Kidney tubule cell (primary cell): ENCODE data around the gene ATRN.
"Not testable (repeated sequence)": the region's sequence is repeated elsewhere in the genome, so short reads cannot be mapped to it uniquely, and the experiment has no call there.

Experiments used
- DNase-seq: peaks from one replicate; pipeline ENCODE4 v3.0.0-alpha.2; 2018; ENCODE audit warnings: low spot score

Gene ATRN

DNA sequence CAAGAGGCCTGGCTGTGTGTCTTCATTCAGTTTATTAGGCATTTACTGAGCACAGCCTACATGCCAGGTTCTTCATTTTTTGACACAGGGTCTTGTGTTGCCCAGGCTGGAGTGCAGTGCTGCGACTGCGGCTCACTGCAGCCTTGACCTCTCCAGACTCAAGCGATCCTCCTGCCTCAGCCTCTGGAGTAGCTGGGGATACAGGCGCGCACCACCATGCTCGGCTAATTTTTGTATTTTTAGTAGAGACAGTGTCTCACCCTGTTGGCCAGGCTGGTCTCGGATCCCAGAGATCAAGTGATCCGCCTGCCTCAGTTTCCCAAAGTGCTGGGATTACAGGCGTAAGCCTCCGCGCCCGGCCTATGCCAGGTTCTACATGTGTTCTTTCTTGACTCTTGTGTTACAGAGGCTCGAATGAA, 601 bp upstream of the ATRN start:
- no peak for DNase-seq

DNA sequence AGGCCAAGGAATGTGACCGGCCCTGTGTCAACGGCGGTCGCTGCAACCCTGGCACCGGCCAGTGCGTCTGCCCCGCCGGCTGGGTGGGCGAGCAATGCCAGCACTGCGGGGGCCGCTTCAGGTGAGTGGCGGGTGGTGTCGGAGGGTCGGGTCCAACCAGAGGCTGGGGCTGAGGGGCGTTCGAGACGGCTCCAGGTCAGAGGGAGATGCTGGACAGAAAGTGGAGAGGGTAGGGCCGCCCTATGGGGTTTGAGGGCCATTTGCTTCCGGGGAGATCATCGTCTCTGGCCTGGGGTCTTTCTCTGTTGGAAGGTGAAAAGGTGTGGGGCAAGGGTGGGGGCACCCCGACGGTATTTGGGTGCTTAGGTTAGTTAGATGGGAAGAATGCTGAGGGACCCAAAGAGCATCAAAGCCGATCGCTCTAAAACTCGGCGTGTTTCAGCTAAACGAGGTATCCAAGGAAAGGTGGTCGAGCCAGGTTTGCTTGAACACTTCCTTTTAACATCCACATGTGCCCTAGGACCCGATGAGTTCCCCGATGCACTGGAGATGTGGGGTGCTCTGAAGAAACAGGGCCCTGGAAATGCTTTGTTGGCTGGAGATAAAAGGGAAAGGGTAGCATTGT, 691 bp downstream of the ATRN start:
- no peak for DNase-seq

DNA sequence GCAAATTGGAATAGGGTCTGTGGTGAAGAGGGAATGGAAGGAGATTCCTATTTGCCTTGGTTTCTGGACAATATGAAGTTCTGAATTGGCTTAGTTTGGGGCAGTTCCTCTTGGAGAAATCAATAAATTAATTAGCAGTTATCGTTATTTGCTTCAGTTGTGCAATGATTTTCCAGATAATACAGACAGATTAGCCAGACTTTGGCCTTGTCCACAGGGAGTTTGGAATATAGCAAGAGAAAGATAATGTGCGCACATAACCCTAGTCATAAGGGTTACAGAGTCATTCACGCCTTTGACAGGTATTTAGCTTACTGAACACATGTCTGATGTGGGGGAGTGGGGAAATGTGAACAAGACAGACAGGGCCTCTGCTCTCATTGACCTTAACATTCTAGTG, 1.3 kb downstream of the ATRN start:
- DNase-seq, result no peak

DNA sequence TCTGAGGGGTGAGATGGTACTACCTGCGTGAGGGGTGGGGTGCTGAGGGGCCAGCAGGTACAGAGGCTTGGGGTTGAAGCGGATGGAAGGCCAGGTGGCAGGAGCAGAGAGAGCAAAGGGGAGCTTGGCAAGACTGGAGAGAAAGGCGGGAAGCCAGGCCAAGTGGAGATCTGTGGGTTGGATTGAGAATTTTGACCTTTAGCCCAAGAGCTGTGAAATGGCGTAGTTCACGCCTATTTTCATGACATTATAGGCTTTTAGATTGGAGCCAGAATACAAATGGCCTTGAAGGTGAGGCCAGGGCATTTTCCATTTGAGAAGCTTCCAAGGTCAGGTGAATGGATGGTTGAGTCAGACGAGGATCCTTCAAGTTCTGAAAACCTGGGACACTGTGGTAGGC, 2.5 kb downstream of the ATRN start:
- DNase-seq, result no peak

DNA sequence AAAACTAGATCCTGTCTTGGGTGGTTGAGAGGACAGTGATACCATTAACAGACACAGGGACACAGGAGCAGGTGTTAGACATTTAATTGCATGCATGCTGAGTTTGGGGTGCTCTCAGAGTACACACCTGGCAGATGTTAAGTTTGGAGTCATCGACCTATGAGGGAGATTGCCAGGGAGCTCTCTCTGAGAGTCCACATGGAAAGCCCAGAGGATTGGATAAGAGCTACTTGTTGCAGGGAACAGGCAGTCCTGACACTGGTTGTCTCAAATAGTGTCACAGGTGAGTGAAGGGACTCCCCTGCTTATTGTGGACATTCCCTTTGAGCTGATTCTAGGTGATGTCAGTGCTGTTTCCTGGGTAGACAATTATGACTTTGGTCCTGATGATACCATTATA, 3.1 kb downstream of the ATRN start:
- DNase-seq, result no peak

DNA sequence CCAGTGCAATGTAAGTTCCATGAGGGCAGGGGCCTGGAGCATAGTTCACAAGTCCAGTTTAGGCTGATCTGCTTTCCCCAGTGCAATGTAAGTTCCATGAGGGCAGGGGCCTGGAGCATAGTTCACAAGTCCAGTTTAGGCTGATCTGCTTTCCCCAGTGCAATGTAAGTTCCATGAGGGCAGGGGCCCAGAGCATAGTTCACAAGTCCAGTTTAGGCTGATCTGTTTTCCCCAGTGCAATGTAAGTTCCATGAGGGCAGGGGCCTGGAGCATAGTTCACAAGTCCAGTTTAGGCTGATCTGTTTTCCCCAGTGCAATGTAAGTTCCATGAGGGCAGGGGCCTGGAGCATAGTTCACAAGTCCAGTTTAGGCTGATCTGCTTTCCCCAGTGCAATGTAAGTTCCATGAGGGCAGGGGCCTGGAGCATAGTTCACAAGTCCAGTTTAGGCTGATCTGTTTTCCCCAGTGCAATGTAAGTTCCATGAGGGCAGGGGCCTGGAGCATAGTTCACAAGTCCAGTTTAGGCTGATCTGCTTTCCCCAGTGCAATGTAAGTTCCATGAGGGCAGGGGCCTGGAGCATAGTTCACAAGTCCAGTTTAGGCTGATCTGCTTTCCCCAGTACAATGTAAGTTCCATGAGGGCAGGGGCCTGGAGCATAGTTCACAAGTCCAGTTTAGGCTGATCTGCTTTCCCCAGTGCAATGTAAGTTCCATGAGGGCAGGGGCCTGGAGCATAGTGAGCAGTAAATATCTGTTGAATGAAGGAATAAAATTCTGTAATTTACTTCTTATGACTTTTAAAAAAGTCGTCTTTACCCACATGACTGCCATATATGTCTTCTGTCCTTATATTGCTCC, 6.4 kb downstream of the ATRN start:
- not testable (repeated sequence) for DNase-seq

DNA sequence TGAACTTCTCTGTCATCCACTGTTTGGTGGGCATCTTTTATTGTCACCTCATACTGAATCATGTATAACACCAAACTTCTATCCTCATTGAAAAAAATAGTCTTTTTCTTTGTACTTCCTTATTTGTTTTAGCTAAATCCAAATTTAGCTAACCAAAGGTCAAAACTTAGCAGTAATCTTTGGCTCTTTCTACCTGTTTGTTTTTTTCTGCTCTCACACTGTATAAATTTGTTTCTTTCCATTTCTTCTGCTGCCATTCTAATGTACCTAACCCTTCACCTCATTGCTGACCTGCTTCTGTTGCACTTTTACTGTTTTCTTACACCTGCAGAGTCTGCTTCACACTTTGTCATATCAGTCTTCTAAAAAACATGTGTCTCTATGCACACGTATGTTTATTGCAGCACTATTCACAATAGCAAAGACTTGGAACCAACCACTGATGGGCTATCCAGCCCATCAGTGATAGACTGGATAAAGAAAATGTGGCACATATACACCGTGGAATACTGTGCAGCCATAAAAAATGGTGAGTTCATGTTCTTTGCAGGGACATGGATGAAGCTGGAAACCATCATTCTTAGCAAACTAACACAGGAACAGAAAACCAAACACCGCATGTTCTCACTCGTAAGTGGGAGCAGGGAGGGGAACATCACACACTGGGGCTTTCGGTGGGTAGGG, 7.2 kb downstream of the ATRN start:
- DNase-seq, result no peak

DNA sequence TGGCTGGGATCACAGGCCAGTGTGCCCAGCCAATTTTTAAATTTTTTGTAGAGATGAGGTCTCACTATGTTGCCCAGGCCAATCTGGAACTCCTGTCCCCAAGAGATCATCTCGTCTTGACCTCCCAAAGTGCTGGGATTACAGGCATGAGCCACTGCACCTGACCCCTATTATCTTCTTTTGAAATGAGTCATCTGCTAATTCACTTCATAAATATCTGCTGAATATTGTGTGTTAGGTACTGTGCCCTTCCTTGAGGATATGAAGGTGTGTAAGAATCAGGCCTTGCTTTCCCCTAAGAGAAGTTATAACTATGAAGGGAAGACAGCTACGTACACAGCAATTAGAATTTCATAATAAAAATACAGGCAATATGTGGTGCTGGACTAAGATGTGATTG, 8.2 kb downstream of the ATRN start:
- DNase-seq, result no peak

DNA sequence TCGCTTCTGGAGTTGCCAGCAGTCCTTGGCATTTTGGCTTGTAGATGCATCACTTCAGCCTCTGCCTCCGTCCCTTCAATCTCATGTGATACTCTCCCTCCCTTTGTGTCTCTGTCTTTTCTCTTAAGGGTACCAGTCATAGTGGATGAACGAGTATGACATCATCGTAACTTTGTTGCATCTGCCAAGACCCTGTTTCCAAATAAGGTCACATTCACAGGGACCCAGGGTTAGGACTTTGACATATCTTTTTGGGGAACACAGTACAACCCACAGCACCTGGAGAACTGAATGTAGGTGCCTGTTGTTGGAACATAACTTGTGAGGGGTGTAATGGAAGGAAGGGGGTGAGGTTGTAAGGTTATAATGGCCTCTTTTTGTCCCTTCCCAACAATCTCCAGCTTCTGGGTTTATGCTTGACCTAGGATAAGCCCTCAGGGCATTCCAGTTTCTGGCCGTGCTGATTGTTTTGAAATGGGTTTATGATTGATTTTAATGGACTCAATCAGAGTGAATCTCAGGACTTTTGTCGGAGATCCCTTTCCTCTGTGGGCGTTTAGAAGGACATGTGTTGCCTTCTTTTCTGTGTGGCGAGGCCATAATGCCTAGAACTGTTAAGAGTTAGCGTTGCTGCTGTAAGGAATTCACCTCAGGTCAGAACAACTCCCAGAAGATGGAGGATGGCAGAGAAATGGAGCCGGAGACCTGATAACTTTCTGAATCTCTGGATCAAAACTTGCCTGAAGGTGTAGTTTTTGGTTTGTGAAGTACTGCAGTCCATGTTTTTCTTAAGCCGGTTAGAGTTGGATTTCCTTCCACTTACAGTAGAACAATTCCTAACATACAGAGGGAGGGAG, 9.2 kb downstream of the ATRN start:
- no peak for DNase-seq

DNA sequence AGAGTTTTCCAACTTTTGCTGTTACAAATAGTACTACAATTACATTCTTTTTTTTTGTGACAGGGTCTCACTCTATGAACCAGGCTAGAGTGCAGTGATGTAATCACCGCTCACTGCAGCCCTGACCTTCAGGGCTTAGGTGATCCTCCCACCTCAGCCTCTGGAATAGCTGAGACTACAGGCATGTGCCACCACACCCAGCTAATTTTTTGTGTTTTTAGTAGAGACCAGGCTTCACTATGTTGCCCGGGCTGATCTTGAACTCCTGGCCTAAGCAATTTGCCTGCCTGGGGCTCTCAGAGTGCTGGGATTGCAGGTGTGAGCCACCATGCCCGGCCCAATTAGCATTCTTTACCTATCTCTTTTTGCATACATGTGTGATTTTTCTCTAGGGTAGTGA, 12.5 kb downstream of the ATRN start:
- DNase-seq, result no peak

DNA sequence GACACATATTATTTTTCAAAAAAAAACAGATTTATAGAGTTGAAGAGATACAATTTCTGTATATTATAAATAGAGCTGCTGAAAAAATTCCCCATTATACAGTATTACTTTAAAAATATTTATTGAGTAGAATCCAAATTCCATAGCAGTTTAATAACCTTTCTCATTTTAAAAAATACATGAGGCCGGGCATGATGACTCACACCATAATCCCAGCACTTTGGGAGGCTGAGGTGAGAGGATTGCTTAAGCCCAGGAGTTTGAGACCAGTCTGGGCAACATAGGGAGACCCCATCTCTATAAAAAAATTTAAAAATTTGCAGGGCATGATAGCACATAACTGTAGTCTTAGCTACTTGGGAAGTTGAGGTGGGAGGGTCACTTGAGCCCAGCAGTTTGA, 13.0 kb downstream of the ATRN start:
- no peak for DNase-seq

DNA sequence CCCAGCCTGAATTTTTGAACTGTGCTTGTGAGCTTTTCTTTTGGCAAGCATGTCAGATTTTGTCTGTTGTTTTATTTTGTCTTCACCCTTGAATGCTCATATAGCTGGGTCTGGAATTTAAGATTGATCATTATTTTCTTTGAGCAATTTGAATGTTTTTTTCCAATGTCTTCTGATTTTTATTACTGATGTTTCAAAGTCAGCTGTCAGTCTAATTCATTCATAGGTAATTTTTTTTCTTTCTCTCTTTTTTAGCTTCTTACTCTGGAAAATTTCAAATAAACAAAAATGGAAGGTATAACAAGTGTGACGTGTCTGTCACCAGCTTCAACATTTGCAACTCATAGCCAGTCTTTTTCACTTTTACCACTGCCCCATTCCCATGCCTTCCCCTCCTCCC, 15.1 kb downstream of the ATRN start:
- DNase-seq, result no peak

DNA sequence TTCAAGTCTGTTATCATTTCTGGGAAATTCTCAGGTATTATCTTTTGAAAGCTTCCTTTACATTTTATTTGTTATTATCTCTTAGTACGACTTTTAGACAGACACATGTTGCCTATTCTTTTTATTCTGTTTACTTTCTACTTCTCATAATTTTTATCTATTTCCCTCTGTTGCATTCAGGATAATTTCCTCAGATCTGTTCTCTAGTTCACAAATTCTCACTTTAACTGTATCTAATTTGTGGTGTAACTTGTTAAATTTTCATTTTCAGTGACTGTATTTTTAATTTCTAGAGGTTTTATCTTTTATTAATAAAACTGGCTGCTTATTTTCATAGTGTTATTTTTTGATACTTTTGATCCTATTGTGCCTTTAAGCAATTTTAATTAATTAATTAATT, 16.0 kb downstream of the ATRN start:
- DNase-seq, result no peak

DNA sequence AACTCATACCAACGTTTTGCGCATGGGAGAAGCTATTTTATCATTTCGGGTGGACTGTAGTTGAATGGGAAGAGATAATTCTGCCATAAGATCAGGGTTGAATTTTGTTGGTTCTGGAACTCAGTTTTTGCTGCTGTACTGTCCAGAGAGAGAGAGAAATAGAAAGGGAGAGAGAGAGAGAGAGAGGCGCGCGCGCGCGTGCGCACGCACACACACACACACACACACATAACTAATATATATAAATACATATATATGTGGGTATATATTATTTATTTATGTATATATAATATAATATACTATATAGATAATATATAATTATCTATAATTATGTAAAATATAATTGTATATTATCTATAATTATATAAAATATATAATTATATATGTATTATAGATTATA, 21.9 kb downstream of the ATRN start:
- DNase-seq, result no peak

DNA sequence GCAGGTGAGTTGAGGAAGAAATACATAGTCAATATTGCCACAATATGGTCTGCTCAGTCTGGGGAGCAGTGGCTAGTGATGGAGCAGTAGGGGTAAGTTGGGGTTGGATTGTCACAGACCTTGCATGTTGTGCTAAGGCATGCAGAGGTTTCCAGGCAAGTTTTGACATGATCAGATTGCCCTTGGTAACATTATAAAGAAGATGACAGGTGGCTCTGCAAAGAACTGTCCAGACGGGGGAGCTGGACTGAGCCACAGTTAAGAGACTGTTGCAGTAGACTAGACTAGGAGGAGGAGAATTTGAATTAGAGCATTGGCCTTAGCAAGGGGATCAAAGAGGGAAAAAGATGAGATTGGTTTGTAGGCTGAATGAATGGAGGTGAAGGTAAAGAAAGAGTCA, 23.4 kb downstream of the ATRN start:
- DNase-seq, result no peak

DNA sequence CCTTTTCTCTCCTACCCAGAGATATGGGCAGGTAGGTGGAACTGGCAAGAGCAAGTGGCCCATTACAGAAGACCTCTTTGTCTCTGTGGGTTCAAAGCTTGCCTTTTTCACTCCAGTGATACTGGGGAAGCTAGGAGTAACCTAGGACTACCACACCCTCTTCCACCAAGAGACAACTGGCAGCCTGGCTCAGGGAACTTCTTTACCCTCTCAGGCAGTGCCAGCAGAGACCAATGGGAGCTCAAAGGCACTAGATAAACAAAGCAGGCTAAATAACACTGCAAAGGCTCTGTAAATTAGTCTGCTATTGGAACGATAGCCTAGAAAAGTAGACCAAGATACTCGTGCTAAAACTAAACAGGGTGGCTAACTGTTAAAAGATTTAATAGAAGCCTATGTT, 32.1 kb downstream of the ATRN start:
- no peak for DNase-seq

DNA sequence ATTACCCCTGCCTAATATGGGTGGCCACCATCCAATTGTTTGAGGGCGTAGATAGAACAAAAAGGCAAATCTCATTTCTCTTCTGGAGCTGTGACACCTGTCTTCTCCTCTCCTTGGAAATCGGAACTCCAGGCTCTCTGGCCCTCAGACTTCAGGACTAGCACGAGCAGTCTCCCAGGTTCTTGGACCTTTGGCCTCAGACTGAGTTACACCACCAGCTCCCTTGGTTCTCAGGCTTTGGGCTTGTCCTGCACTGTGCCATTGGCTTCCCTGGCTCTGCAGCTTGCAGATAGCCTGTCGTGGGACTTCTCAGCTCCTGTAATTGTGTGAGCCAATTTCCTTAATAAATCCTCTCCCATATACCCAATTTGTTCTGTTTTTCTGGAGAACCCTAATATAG, 34.3 kb downstream of the ATRN start:
- no peak for DNase-seq

DNA sequence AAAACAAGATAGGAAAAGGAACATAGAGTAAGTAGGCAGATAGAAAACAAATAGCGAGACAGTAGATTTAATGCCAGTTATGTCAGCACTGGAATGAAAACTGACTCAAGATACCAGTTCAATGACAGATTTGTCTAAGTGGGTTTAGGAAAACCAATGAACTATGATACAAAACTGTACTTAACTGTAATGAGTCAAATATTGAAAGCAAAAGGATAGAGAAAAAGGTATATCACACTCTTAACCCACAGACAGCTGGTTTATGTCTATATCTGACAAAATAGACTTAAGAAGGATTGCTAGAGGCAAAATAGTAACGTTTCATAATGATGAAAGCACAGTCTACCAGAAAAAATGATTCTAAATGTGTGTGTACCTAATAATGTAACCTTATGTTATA, 38.2 kb downstream of the ATRN start:
- no peak for DNase-seq

DNA sequence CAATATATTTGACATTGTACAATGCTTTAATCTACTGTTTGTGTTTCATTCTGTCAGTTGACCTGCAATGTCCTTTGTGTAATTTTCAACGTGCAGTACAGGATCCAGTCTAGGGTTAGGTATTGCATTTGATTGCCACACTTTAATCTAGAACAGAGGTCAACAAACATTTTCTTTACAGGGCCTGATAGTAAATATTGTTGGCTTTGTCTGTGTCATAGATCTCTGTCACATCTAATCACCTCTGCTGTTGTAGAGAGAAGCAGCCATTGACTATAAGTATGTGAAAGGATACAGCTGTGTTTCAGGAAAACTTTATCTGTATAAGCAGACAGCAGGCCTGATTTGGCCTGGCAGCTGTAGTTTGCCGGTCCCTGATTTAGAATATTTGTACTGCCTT, 39.3 kb downstream of the ATRN start:
- no peak for DNase-seq

DNA sequence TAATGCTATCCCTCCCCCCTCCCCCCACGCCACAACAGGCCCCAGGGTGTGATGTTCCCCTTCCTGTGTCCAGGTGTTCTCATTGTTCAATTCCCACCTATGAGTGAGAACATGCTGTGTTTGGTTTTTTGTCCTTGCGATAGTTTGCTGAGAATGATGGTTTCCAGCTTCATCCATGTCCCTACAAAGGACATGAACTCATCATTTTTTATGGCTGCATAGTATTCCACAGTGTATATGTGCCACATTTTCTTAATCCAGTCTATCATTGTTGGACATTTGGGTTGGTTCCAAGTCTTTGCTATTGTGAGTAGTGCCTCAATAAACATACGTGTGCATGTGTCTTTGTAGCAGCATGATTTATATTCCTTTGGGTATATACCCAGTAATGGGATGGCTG, 41.4 kb downstream of the ATRN start:
- DNase-seq, result not testable (repeated sequence)

DNA sequence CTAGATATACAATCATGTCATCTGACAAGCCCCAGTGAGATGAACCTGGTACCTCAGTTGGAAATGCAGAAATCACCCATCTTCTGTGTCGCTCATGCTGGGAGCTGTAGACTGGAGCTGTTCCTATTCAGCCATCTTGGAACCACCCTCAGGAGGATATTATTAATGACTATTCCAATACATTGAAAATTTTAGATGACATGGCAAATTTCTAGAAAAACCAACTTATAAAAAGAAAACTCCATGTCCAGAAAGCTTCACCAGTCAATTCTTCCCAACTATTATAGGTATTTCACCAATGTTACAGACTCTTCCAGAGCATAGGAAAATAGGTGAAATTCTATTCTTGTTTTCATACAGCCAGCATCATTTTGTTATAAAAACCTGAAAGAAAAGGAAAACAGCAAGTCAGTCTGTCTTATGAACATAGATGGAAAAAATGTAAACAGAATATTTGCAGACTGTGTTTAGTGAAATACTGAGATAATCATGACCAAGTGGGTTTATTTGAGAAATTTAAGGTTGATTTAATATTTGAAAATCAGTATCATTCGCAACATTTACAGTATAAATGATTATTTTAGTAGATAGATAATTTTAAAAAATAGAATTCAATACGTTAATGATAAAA, 43.3 kb downstream of the ATRN start:
- DNase-seq, result no peak
